HG02884 (cell line): Measurements from ENCODE around the gene CARD9.
A peak's percentile ranks its signal among the peaks of the same experiment; 100 is the strongest.
"Not testable (repeated sequence)": the region's sequence is repeated elsewhere in the genome, so short reads cannot be mapped to it uniquely, and the experiment has no call there.

Experiments
- ATAC-seq: cut with Tn5 transposase; IDR thresholded peaks from one replicate; pipeline ENCODE4 v1.9.1; 2021; ENCODE audit warnings: mild to moderate bottlenecking, moderate library complexity; ENCODE audit not compliant: unreplicated experiment

The CARD9 gene

DNA sequence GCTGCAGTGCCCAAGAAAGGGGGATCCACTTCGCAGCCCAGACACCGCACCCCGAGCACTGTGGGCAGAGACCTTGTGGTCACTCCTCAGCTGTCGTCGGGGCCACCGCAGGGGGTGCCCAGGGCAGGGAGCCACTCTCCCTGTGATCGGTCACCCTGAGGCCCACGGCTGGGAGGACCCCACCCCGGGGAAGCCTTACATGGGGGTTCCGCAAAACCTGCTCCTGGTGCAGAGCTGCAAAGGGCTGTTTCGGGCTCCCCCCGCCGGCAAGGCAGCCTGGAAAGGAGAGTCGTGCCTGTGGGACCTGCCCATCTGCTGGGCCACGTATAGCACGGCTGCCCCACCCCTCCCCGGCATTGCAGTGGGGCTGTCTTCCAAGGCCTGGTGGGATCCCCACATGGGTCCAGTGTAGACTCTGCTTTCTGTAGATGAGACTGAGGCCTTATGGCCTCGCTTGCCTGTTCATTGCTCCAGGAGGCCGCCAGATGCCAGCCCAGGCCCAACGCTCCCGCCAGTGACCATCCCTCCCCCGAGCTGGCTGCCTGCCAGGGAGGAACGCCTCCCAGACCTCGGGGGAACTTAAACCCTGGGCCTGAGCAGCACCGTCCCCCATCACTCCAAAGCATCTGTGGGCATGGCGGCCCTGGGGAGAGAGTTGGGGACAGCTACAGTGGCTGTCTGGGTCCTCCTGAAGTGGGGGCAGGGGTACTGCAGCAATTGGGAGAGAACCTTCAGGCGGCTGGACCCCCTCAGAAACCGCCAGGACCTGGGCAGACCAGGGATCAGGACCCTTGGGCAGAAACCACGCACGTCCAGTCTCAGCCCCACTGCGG lies 8.3 kb downstream of the CARD9 start:
- no peak for ATAC-seq

DNA sequence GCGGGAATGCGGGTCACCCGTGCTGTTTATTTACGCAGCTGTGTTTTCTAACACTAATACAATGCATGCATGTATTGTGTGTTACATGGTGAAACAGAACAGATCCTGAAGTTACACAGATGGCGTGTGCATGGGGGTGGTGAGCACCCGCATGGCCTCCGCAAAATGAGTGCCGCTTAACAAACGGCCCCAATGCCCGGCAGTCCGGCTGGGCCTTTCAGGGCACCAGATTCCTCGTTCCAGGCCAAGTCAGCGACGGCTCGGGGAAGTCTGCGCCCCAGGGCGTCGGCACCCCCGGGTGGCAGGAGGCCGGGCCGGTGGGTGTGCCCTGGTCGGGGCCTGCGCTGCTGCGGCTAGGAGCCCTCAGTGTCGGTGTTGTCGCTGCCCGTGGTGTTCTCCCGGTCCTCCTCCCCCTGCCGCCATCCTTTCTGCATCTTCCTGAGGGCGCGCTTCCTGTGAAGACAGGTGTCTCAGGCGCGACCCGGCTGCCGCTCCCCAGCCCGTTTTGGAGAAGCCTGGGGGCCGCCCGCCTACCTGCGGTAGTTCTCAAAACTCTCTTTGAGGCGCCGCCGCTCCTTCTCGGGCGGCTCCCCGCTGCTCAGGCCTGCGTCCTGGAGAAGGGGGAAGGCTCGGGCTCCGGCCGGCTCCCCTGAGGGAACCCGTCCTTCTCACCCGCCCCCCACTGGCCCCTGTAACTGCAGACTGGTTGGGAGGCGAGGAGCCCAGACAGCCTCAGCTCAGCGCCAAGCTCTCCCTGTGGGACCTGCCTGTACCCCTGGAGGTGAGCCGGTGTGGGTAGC lies 9.3 kb downstream of the CARD9 start:
- ATAC-seq, result no peak

DNA sequence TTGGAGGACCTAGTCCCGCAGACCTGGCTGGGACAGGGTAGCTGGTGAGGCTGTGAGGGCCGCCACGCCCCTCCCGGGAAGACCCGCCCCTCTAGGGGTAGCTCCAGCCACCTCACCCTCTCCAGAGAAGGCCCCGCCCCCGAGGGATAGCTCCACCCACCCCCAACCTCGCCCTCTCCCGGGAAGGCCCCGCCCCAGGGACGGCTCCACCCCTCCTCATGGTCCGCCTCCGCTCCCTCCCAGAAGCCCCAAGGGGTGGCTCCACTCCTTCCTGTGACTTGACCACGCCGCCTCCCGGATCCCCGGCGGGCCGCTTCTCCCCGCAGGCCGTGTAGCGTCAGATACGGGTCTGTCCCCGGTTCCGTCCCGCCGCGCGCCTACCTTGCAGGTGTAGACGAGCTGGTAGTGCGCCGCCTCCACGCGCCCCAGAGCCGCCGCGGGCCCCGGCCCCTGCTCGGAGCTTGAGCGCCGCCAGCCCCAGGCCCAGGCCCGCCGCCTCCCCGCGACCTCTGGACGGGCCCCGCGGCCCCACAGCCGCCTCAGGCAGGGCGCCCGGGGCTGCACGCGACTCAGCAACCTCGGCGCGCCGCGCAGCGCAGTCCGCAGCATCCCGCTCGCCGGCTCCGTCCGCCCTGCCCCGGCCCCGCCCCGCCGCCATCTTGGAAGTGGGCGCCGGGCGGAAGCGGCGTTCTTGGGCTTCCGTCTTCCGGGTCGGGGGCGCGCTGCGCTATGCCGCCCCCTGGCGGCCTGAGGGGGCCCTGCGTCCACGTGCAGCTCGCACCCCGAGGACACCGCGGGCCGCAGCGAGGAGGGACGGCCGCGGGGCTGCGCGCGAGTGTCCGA lies 10.1 kb downstream of the CARD9 start, which contains the start of gene DNLZ:
TSS of gene DNLZ (minus strand) at position 639 of the 843 bp plus-strand sequence. CDS start at position 609, 30 bp downstream.
- peak; percentile 64 for ATAC-seq

DNA sequence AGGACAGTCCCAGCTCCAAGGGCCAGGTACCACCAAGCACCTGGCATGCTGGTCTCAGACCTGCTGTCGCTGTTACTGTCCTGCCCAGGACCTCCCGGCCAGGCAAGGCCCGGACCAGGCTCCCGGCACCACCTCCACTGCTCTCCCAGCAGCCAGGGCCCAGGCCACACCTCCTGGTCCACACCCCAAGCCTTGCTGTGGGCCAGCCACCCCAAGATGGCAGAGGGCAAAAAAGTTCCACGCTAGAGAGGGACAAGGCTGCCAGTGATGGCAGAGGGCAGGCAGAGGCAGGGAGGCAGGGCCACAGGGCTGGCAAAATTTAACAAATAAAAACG lies 11.1 kb downstream of the CARD9 start:
- no peak for ATAC-seq

DNA sequence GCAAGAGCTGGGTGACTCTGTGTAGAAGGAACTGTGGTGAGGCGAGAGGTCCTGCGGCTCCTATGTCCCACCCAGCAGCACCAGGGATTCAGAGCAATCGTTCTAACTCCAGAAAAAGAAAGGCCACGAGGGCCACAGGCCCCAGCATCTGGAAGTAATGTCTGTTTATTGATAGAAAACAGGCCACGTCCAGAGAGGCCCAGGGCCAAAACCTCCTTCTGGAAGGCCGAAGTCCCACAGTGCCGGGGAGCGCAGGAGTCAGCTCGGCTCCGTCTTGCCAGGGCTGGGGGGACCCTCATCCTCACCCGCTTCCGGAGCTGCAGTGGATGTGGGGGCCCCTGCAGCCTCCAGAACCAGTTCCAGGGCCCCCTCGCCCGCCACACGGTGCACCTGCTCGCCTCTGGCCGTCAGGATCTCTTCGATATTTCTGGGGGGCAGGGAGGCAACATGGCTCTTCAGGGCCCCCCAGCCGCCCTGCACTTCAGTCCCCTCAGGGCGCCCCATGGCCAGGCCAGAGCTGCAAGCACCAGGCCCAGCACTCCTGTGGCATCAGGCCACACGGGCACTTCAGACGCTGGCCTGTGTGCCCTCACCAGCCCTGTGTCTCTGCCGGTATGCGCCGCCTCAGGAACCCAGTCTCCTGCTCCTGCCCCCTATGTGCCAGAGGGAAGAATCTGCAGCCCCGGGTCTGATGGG lies 11.6 kb downstream of the CARD9 start:
- ATAC-seq, result no peak

DNA sequence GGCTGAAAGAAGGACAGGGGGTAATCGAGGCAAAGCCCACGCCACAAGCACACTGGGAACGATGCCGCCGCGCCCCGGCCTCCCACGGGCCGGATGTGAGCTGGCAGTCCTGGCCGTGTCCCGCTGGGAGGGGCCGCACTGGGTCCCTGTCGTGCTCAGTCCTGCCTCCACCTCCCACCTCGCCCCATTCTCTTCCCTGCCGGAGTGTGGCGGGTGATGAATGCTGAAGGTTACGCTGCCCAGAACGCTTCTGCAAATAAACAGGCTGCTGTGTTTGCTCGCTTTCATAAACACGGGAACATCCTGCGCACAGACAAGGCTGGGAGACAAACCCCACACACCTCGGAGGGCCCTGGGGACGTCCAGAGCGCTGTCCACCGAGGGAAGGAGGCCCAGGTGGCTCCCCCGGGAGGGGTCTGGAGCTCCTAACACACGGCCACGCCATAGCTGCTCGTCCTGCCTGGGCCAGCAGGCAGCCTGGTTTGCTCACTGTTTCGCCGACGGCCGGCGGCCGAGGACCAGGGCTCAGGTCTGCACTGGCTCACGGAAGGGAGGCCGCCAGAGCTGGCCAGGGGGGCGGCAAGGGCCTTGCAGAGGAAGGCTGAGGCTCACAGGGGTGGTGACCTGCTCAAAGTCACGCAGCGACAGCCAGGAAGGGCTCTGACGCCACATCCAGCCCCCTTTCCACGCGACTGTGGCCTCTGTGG lies 12.3 kb downstream of the CARD9 start:
- ATAC-seq, result no peak

DNA sequence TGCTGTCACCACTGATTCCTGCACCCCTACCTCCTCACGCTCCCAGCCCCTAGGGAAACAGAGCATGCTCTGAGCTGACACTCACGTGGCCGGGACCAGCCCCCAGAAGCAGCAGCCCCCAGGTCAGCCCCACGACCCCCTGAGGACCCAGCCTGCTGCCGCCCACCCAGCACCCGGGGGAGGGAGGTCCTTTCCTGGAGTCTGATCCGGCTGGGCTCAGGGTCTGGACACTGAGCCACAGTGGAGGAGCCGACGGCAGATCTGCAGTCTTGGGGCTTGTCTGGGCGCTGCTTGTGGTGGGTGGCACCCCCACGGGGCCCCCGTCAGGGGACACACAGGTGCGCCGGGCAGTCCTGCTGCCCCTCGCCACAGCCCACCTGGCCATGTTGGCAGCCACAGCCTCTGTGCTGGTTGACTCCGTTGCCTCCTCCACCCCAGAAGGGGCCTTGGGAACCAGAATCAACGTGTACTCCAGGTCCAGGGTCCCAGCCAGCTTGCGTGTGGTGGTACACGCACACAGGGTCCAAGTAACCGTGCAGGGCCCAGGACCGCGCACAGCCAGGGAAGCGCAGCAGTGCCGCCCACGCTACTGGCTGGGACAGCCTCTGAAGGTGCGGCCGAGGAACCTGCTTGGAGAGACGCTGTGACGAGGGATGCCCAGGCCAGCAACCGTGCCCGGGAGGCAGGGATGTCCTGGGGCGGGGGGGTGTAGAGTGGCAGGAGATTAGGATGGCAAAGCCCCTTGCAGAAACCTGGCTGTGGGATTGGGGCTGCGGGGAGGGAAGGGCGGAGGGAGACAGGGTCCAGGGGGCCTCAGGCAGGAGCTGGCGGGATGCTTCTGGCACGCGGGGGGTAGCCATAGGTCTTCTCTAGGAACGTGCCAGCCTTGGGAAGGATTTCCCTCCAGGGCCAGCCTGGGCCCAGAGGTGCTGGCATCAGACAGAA lies 13.4 kb downstream of the CARD9 start:
- ATAC-seq, result no peak

DNA sequence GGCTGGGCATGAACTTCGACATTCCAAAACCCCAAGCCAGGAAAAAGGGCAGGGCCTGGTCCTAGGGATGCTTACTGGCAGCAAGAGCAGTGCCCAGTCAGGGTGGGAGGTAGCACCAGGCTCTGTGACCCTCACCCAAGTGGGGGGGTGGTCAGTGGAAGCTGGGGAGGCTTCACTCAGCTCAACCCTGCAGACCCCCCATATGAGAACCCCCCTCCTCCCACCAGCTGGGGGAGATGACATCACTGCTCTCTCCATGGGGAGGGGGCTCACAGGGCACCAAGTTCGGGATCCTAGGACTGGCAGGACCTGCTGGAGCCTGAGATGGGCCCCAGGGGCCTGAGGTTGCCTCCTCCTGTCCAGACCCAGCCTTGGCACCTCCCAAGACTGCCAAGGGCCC lies 14.6 kb downstream of the CARD9 start:
- ATAC-seq, result no peak

DNA sequence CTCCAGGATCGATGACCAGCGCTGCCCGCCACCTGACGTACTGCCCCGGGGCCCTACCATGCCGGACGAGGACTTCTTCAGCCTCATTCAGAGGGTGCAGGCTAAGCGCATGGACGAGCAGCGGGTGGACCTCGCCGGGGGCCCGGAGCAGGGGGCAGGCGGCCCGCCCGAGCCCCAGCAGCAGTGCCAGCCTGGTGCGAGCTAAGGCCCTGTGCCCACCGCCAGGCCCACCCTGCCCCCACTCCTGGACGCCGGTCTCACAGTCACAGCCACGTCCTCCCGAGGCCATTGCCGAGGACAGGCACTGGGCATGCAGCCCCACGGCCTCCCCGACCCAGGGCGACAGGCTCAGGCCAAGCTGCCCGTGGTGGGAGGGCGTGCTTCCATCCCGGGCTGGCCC lies 15.5 kb downstream of the CARD9 start:
- ATAC-seq, result no peak

DNA sequence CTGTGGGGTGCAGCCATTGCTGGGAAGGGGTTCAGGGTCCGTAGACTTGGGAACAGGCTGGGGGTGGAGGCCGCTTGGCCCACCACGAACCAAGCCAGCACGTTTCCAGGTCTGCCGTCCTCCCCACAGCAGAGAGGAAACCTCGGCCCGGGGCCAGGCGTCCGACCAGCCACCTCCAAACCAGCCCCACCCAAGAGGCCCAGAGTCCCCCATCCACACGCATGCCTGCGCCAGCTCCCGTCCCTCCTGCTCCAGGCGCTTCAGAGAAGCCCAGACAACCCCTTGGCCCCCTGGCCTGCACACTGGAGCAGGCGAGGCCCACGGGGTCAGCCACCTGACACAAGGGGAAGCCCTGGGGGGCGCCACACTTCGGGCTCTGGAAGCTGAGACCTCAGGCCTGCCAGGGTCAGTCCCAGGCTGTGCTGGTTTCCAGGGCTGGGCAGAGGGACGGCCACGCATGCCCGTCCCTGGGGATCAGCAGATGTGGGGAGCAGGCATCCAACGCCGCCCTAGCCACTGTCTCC lies 16.2 kb downstream of the CARD9 start:
- ATAC-seq, result no peak

DNA sequence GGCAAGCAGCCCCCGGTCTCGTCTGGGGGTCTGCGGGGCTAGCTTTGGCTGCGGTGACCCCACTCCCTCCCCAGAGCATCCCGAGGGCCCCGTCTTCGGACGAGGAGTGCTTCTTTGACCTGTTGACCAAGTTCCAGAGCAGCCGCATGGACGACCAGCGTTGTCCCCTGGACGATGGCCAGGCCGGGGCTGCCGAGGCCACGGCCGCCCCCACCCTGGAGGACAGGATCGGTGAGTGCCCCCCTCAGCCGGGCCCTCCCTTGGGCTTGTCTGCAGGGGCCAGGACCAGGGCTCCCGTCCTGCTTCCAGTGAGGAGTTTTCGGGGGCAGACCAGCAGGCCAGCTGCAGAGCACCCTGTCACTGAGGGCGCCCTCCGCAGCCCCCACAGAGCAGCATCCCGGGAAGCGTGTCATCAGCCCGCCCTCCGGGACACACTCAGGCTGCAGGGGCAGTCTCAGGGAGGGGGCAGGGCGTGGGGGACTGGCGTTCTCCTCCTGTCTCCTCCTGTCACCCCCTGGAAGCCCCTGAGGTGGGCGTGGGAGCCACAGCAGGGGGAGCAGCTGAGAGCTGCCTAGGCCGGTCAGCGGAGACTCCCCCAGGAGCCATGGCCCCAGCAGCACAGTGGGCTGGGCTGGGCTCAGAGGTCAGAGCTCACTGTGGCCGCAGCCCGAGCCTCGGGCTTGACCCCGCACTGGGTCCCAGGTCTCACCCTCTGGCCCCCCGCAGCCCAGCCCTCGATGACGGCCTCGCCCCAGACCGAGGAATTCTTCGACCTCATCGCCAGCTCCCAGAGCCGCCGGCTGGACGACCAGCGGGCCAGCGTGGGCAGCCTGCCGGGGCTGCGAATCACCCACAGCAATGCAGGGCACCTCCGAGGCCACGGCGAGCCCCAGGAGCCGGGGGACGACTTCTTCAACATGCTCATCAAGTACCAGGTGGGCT lies 17.6 kb downstream of the CARD9 start:
- no peak for ATAC-seq

DNA sequence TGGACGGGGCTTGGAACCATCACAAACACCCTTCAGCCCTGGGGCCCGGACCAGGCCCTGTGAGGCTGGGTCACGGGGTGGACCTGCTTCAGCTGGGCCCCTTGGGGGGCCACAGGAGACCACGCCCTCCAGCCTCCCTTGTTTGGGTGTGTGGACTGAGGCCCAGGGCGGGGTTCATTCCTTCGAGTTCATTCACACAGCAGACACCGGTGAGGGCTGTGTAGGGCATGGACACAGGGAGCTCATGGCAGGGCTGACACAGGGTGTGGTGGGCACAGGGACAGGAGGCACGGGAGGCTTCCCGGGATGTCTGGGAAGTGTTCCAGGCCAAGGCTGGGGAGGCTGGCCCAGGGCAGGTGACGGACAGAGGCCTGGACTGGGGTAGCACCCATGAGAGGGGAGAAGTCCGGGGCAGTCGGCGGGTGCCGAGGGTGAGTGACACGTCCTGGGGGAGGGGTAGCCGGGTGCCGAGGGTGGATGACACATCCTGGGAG lies 18.8 kb downstream of the CARD9 start:
- ATAC-seq, result no peak

DNA sequence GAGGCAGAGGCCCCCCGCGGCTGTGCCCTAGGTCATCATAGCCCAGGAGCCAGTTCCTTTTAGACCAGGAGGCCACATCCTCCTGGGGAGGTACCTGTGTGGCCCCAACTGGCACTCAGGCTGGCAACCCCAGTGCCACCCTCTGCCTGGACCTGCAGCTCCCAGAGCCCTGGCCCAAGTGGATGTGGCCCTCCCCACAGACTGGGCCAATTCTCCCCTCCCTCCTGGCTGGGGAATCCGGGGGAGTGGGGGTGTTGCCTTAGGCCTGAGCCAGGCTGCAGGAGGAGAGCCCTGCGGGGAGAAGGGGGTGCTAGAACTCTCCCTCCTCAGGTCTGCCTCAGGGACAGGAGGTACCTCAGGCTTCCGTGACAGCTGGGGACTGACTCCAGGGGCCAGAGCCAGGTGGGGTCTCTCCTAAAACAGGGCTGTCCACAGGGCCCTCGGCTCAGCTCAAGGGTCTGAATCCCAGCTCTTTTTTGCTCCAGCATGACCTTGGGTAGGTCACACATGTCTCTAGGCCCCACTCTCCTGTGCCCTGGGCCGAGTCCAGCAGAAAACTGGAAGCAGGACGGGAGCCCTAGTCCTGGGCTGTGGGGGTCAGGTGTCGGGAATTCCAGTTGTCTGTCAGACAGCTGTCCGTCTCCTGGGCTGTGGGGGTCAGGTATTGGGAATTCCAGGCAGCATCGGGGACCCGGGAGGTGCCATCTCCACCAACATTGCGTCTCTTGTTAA lies 19.5 kb downstream of the CARD9 start:
- ATAC-seq, result no peak

DNA sequence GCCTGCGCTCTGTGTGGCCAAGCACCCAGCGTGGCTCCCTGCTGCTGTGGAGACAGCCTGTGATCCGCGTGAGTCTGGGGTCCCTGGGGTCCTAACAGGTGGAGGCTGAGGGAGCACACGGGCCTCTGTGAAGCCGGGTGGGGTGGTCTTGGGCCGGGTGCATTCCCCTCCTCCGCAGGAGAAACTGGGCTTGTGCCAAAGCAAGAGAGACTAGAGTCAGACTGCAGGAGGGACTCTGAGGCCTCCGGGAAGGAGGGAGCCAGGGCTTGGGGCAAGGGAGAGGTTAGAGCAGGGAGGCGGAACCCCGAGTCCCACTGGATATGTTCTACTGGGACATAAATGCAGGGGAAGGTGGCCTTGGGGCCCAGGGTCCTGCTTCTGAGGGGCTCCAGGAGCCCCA lies 20.4 kb downstream of the CARD9 start:
- no peak for ATAC-seq

DNA sequence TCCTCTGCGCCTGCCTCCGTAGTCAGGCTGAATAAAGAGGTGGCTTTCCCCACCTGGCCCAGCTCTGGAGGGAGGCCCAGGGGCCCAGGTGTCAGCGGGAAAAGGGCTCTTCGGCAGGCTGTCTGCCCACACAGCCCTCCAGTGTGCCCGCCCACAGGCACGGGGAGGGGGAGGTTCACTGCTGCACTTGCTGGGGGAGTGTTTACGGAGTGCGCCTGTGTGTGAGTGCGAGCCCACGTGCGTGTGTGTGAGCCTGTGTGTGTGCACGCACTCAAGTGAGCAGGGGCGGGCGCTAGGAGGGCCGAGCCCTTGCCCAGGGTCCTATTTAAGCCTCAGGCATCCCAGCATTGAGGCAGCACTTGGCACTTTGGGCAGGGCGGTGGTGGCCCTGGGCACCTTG lies 20.8 kb downstream of the CARD9 start:
- no peak for ATAC-seq

DNA sequence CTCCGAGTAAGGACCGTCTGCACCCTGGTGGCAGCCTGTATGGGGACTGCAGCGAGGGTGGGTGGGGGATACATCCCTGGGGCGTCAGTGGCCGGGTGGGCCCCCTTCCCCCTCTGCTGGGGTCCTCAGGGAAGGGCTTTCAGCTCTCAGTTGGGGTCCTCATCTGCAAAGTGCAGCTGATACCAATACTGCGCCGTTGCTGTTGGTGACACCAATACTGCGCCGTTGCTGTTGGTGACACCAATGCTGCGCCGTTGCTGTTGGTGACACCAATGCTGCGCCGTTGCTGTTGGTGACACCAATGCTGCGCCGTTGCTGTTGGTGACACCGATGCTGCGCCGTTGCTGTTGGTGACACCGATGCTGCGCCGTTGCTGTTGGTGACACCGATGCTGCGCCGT lies 21.6 kb downstream of the CARD9 start:
- not testable (repeated sequence) for ATAC-seq
